Upper lobe of left lung (tissue), 6 donors: ENCODE results near the gene PAPLN. TPM values are rescaled to one million over a fixed set of nuclear protein-coding genes. Genes with fewer than 3 reads are reported as not detected.
"Not testable (repeated sequence)": the region's sequence is repeated elsewhere in the genome, so short reads cannot be mapped to it uniquely, and the experiment has no call there.

Source experiments
- ATAC-seq, 2 donors: fragments of 200-7000 bp; cut with Tn5 transposase; one replicate each; pipeline ENCODE4 v1.9.1; 2022; ENCODE audit warnings: mild to moderate bottlenecking in 2 of 2, moderate library complexity in 2 of 2; ENCODE audit not compliant: low FRiP score in 2 of 2
- DNase-seq, 2 donors: peaks; one replicate each; pipeline ENCODE4 v3.0.0-alpha.2; 2019 to 2020
- H3K27ac ChIP-seq, 4 donors: fragments of 200-600 bp; sonication (generic); one replicate each; pipeline ENCODE4 v1.5.1; 2016 to 2019
- H3K27me3 ChIP-seq, 4 donors: fragments of 200-600 bp; sonication (generic); one replicate each; pipeline ENCODE4 v1.5.1; 2017 to 2019
- H3K36me3 ChIP-seq, 4 donors: fragments of 200-600 bp; sonication (generic); one replicate each; pipeline ENCODE4 v1.5.1; 2016 to 2019
- H3K4me1 ChIP-seq, 4 donors: fragments of 200-600 bp; sonication (generic); one replicate each; pipeline ENCODE4 v1.5.1; 2018 to 2019
- H3K4me3 ChIP-seq, 4 donors: fragments of 200-600 bp; sonication (generic); one replicate each; pipeline ENCODE4 v1.5.1; 2017 to 2019; ENCODE audit warnings: mild to moderate bottlenecking in 2 of 4, moderate library complexity in 1 of 4
- H3K9me3 ChIP-seq, 4 donors: fragments of 200-600 bp; sonication (generic); one replicate each; pipeline ENCODE4 v1.5.1; 2018 to 2019
- CTCF ChIP-seq, 6 experiments: fragments of 450-650 bp in 4 of 6; fragments of 200-600 bp in 2 of 6; sonication (generic) in 2 of 6; IDR thresholded peaks; one replicate each; pipeline ENCODE4 v1.5.1; 2016 to 2019; ENCODE audit warnings: antibody characterized with exemption in 6 of 6
- EP300 ChIP-seq, 4 donors: sonication (generic); formaldehyde crosslinking; IDR thresholded peaks; one replicate each; pipeline ENCODE4 v1.5.1; 2017; ENCODE audit warnings: antibody characterized with exemption in 4 of 4, control low read depth in 2 of 4
- POLR2A ChIP-seq, 4 donors: fragments of 450-650 bp; IDR thresholded peaks; one replicate each; pipeline ENCODE4 v1.5.1; 2016 to 2017; ENCODE audit warnings: antibody characterized with exemption in 4 of 4, mild to moderate bottlenecking in 2 of 4
- POLR2AphosphoS5 ChIP-seq, 2 donors: sonication (generic); formaldehyde crosslinking; IDR thresholded peaks; one replicate each; pipeline ENCODE4 v1.5.1; 2017; ENCODE audit warnings: antibody characterized with exemption in 2 of 2
- WGBS, 2 donors: methylation state at CpG; one replicate each; pipeline ENCODE4 v1.1.5; 2017 to 2018; 5-methylcytosine and 5-hydroxymethylcytosine counted together
- total RNA-seq, 6 donors: library from RNA; depleted of rRNA in 4 of 6; stranded (reverse); fragments of >200 nt in 4 of 6; gene quantifications; one replicate each; pipeline versions ENCODE4 v1.1.0 to v1.2.1, GENCODE V29; 2016 to 2021
- donor health status: DM: no; HTN: no; CAD: no; lungs with moderate emphysema.
- donor health status: DM: no; HTN: yes; CAD: no; lungs with severe emphysema.

The PAPLN gene
- total RNA-seq = 10 to 100 TPM; 10.3 to 62.9 (median 16.5) TPM

DNA sequence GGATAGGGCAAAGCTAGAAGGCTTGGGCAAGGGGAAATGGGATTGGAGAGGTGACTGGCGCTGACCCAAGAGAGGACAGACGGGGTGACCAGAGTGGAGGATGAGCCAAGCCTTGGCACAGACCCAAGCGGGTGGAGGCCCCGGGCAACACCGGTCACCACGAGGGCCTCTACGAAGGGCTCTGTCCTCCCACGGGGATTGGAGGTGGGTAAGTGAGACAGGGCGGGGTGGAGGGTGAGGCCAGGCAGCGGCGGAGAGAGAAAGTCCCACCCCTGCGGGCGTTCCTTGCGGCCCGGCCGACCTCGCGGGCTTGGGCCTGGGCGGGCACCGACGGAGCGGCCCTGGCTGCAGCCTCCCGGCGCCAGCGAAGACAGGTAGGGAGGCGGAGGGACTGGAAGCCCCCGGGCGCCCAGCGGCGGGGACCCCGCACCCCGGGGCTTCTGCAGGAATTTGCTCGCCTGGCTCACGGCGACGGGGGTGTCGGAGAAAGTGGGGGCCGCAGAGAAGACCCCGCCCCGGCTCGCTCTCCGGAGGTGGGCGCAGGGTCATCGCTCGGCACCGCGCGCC lies at the start of gene PAPLN:
Gene PAPLN, plus strand, starts transcription at position 288 of the 567 bp plus-strand sequence. CDS start 2,273 bp downstream, outside the sequence.
- Histone ChIP-seq H3K27ac (peak within 1 kb of the TSS in 2 of 4 donors; percentile 45 to 50), H3K36me3 (no peaks in the 10 kb centered on the region), H3K9me3 (no peaks in the 10 kb centered on the region), H3K4me1 (peaks cover 28 to 60% (median 51%) of the 10 kb centered on the region in 4 donors), H3K27me3 (peaks cover 0 to 21% (median 11%) of the 10 kb centered on the region in 4 donors), H3K4me3 (peak within 1 kb of the TSS; percentile 4 to 62 (median 57))
- 7 to 13% methylated on average over 12 to 23 of the region's 48 CpGs for WGBS, 2 donors
- DNase-seq = peak in 1 of 2 donors; percentile 53
- TF ChIP-seq POLR2A (IDR thresholded peaks at IDR 0.05) (no peak), EP300 (IDR thresholded peaks at IDR 0.05) (no peak)
- ATAC-seq = peak in 1 of 2 donors; percentile 65

DNA sequence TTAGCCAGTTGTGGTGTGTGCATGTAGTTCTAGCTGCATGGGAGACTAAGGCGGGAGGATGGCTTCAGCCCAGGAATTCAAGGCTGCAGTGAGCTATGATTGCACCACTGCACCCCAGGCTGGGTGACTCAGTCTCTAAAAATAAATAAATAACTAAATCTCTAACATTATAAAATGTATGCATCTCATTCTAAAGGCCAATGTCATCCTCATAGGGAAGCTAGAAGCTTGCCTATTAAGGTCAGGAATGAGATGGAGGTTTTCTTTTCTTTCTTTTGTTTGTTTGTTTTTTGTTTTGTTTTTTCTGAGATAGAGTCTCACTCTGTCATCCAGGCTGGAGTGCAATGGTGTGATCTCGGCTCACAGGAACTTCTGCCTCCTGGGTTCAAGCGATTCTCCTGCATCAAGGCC lies 48.8 kb upstream of the PAPLN start:
- 90 to 94% methylated on average over 3 of the region's 3 CpGs for WGBS, 2 donors
- no peak for ATAC-seq
- Histone ChIP-seq H3K4me3 (no peak overlapping the region), H3K36me3 (peaks cover 8 to 67% (median 43%) of the 10 kb centered on the region in 4 donors), H3K27ac (no peak overlapping the region), H3K4me1 (no peaks in the 10 kb centered on the region), H3K27me3 (no peaks in the 10 kb centered on the region), H3K9me3 (no peaks in the 10 kb centered on the region)
- DNase-seq = no peak
- TF ChIP-seq POLR2AphosphoS5 (IDR thresholded peaks at IDR 0.05) (no peak), CTCF (IDR thresholded peaks at IDR 0.05) (no peak), EP300 (IDR thresholded peaks at IDR 0.05) (no peak), POLR2A (IDR thresholded peaks at IDR 0.05) (no peak)

DNA sequence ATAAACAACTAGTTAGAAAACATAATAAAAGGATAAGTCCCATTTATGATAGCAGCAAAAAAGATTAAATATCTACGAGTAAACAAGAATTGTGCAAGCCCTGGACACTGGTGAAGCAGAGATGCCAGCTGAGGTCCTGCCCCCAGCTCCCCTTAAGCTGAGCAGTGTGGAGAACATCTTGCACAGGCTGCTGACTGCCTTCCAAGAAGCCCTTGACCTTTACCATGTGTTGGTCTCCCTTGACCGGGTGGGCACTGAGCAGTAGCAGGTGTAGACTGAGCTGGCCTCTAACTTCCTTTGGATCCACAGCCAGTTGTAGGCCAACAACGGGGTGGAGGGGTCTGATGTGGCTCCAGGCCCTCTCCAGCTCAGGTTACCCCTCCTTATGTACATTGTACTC lies 47.7 kb upstream of the PAPLN start:
- Histone ChIP-seq H3K27me3 (no peaks in the 10 kb centered on the region), H3K4me3 (no peak overlapping the region), H3K27ac (no peak overlapping the region), H3K36me3 (peaks cover 19 to 78% (median 55%) of the 10 kb centered on the region in 4 donors), H3K4me1 (no peaks in the 10 kb centered on the region), H3K9me3 (no peaks in the 10 kb centered on the region)
- no peak for ATAC-seq
- no peak for DNase-seq
- 83 to 86% methylated on average over 2 to 3 of the region's 3 CpGs for whole genome bisulfite sequencing, 2 donors
- TF ChIP-seq POLR2A (IDR thresholded peaks at IDR 0.05) (no peak), CTCF (IDR thresholded peaks at IDR 0.05) (no peak), EP300 (IDR thresholded peaks at IDR 0.05) (no peak), POLR2AphosphoS5 (IDR thresholded peaks at IDR 0.05) (no peak)

DNA sequence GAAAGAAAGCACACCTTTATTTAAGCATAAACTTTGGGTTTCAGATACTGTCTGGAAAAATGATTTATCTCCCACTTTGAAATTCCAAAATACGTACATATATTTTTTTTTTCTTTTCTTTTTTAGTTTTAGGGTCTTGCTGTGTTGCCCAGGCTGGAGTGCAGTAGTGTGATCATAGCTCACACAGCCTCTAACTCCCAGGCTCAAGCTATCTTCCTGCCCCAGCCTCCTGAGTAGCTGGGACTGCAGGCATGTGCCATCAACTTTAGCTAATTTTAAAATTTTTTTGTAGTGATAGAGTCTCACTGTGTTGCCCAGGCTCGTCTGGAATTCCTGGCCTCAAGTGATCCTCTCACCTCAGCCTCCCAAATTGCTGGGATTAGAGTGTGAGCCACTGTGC lies 45.9 kb upstream of the PAPLN start:
- TF ChIP-seq EP300 (IDR thresholded peaks at IDR 0.05) = no peak
- no peak for TF ChIP-seq POLR2AphosphoS5 (IDR thresholded peaks at IDR 0.05)
- TF ChIP-seq CTCF (IDR thresholded peaks at IDR 0.05) = no peak
- no peak for TF ChIP-seq POLR2A (IDR thresholded peaks at IDR 0.05)
- DNase-seq = no peak
- no peaks in the 10 kb centered on the region for H3K27me3 ChIP-seq
- no peak overlapping the region for H3K27ac ChIP-seq
- WGBS, 2 donors = 95% methylated on average over 2 of the region's 2 CpGs
- H3K4me1 ChIP-seq = no peaks in the 10 kb centered on the region
- H3K4me3 ChIP-seq = no peak overlapping the region
- H3K9me3 ChIP-seq = no peaks in the 10 kb centered on the region
- peaks cover 24 to 85% (median 63%) of the 10 kb centered on the region in 4 donors for H3K36me3 ChIP-seq
- no peak for ATAC-seq

- not testable (repeated sequence) for H3K4me1 ChIP-seq, H3K27me3 ChIP-seq, DNase-seq, H3K27ac ChIP-seq, H3K9me3 ChIP-seq, ATAC-seq, H3K4me3 ChIP-seq
- peaks cover 26 to 87% (median 54%) of the 10 kb centered on the region in 4 donors for H3K36me3 ChIP-seq
- 96 to 98% methylated on average over 8 of the region's 8 CpGs for WGBS, 2 donors
These were observed 43.0 kb upstream of the PAPLN start for GRCh38 chr14:73194306-73194705.

- Histone ChIP-seq H3K27me3 (no peaks in the 10 kb centered on the region), H3K27ac (no peak overlapping the region), H3K36me3 (peaks cover 38 to 87% (median 64%) of the 10 kb centered on the region in 4 donors), H3K4me1 (no peaks in the 10 kb centered on the region), H3K4me3 (no peak overlapping the region), H3K9me3 (no peaks in the 10 kb centered on the region)
- 89 to 92% methylated on average over 2 of the region's 2 CpGs for WGBS, 2 donors
- DNase-seq (no peak), ATAC-seq (no peak)
- TF ChIP-seq CTCF (IDR thresholded peaks at IDR 0.05) (no peak), POLR2AphosphoS5 (IDR thresholded peaks at IDR 0.05) (no peak), EP300 (IDR thresholded peaks at IDR 0.05) (no peak), POLR2A (IDR thresholded peaks at IDR 0.05) (no peak)
These were observed 39.1 kb upstream of the PAPLN start for GRCh38 chr14:73198253-73198652.
